H9 (cell line): ENCODE results near the gene AGBL4. TPM values are rescaled to one million over a fixed set of nuclear protein-coding genes. Genes with fewer than 3 reads are reported as not detected.

ENCODE experiments used
- DNase-seq: peaks from one replicate; pipeline ENCODE4 v3.0.0-alpha.2; 2017
- H2AFZ ChIP-seq: one replicate; pipeline ENCODE4 v1.6.1; 2013; ENCODE audit warnings: mild to moderate bottlenecking, low read length, control low read depth, moderate library complexity
- H2AK5ac ChIP-seq: 2 replicates; pipeline ENCODE4 v1.6.1; 2013; ENCODE audit warnings: low read length, control low read depth, mixed read lengths; ENCODE audit not compliant: insufficient read length
- H2BK120ac ChIP-seq: one replicate; pipeline ENCODE4 v1.6.1; 2013; ENCODE audit warnings: low read depth, mild to moderate bottlenecking, low read length, control low read depth, inconsistent platforms; ENCODE audit not compliant: poor library complexity, severe bottlenecking
- H2BK12ac ChIP-seq: 2 replicates; pipeline ENCODE4 v1.6.1; 2013; ENCODE audit warnings: low read length, control low read depth, mixed read lengths, low read depth; ENCODE audit not compliant: insufficient read length
- H2BK15ac ChIP-seq: 2 replicates; pipeline ENCODE4 v1.6.1; 2013; ENCODE audit warnings: low read depth, low read length, control low read depth
- H2BK20ac ChIP-seq: one replicate; pipeline ENCODE4 v1.6.1; 2013; ENCODE audit warnings: low read depth, mild to moderate bottlenecking, low read length, control low read depth, inconsistent platforms; ENCODE audit not compliant: poor library complexity, severe bottlenecking
- H2BK5ac ChIP-seq: 2 replicates; pipeline ENCODE4 v1.6.1; 2013; ENCODE audit warnings: low read length, control low read depth, mixed read lengths; ENCODE audit not compliant: insufficient read length
- H3K14ac ChIP-seq: 2 replicates; pipeline ENCODE4 v1.6.1; 2013; ENCODE audit warnings: low read length, control low read depth; ENCODE audit not compliant: insufficient read depth
- H3K18ac ChIP-seq: 2 replicates; pipeline ENCODE4 v1.6.1; 2013; ENCODE audit warnings: low read depth, mild to moderate bottlenecking, mixed read lengths, low read length, control low read depth; ENCODE audit not compliant: insufficient read length
- H3K23ac ChIP-seq: 2 replicates; pipeline ENCODE4 v1.6.1; 2013; ENCODE audit warnings: low read length, control low read depth, mixed read lengths, low read depth; ENCODE audit not compliant: insufficient read length
- H3K23me2 ChIP-seq: 2 replicates; pipeline ENCODE4 v1.6.1; 2013; ENCODE audit warnings: low read depth, mild to moderate bottlenecking, mixed read lengths, low read length, control low read depth; ENCODE audit not compliant: insufficient read length, poor library complexity, severe bottlenecking
- H3K27ac ChIP-seq: 2 replicates; pipeline ENCODE4 v1.5.1; 2013; ENCODE audit warnings: low read length, control low read depth, mixed read lengths, low read depth; ENCODE audit not compliant: insufficient read length
- H3K27me3 ChIP-seq: 2 replicates; pipeline ENCODE4 v1.6.1; 2013; ENCODE audit warnings: low read length, control low read depth, inconsistent platforms; ENCODE audit not compliant: insufficient read depth
- H3K4ac ChIP-seq: 2 replicates; pipeline ENCODE4 v1.6.1; 2013; ENCODE audit warnings: low read depth, mild to moderate bottlenecking, control low read depth, inconsistent platforms, low read length, moderate library complexity
- H3K4me1 ChIP-seq: 2 replicates; pipeline ENCODE4 v1.6.1; 2013; ENCODE audit warnings: low read length, control low read depth, inconsistent platforms; ENCODE audit not compliant: insufficient read depth
- H3K4me2 ChIP-seq: 2 replicates; pipeline ENCODE4 v1.6.1; 2013; ENCODE audit warnings: low read length, control low read depth, mixed read lengths; ENCODE audit not compliant: insufficient read length, insufficient read depth
- H3K56ac ChIP-seq: 2 replicates; pipeline ENCODE4 v1.6.1; 2013; ENCODE audit warnings: low read depth, mild to moderate bottlenecking, mixed read lengths, low read length, control low read depth; ENCODE audit not compliant: insufficient read length
- H3K79me1 ChIP-seq: 2 replicates; pipeline ENCODE4 v1.6.1; 2013; ENCODE audit warnings: low read depth, mild to moderate bottlenecking, moderate library complexity, low read length, control low read depth, inconsistent platforms; ENCODE audit not compliant: insufficient read depth, poor library complexity, severe bottlenecking
- H3K79me2 ChIP-seq: 2 replicates; pipeline ENCODE4 v1.6.1; 2013; ENCODE audit warnings: low read length, control low read depth, inconsistent platforms; ENCODE audit not compliant: insufficient read depth
- H3K9ac ChIP-seq: 2 replicates; pipeline ENCODE4 v1.6.1; 2013; ENCODE audit warnings: low read length, control low read depth, mixed read lengths; ENCODE audit not compliant: insufficient read length; ENCODE audit errors: extremely low read depth
- H3K9me3 ChIP-seq: one replicate; pipeline ENCODE4 v1.6.1; 2013; ENCODE audit warnings: low read depth, low read length, inconsistent platforms; ENCODE audit not compliant: control insufficient read depth
- H3T11ph ChIP-seq: one replicate; pipeline ENCODE4 v1.6.1; 2013; ENCODE audit warnings: mild to moderate bottlenecking, low read length, control low read depth, inconsistent platforms
- H4K20me1 ChIP-seq: one replicate; pipeline ENCODE4 v1.6.1; 2013; ENCODE audit not compliant: control insufficient read depth, insufficient read length, insufficient read depth
- H4K5ac ChIP-seq: 2 replicates; pipeline ENCODE4 v1.6.1; 2013; ENCODE audit warnings: low read depth, mild to moderate bottlenecking, mixed read lengths, low read length, control low read depth; ENCODE audit not compliant: insufficient read length
- H4K8ac ChIP-seq: replicated peaks from 2 replicates; pipeline ENCODE4 v1.6.1; 2013; ENCODE audit warnings: low read length, control low read depth, mixed read lengths, low read depth; ENCODE audit not compliant: insufficient read length
- H4K91ac ChIP-seq: 2 replicates; pipeline ENCODE4 v1.6.1; 2013; ENCODE audit warnings: low read depth, mild to moderate bottlenecking, moderate library complexity, mixed read lengths, low read length, control low read depth; ENCODE audit not compliant: insufficient read length
- H3K27ac Mint-ChIP-seq, 3 experiments: 2 replicates in 2 of 3; 3 replicates in 1 of 3; pipeline ENCODE4 v1.8.0; 2020 to 2021; ENCODE audit warnings: mixed read lengths in 3 of 3, mild to moderate bottlenecking in 1 of 3, moderate library complexity in 1 of 3
- H3K27me3 Mint-ChIP-seq: 2 replicates; pipeline ENCODE4 v1.8.0; 2021; ENCODE audit warnings: low read depth, mild to moderate bottlenecking, moderate library complexity, mixed read lengths
- H3K36me3 Mint-ChIP-seq, 3 experiments: 2 replicates in 2 of 3; 3 replicates in 1 of 3; pipeline ENCODE4 v1.8.0; 2020 to 2021; ENCODE audit warnings: low read depth in 3 of 3, mixed read lengths in 3 of 3; ENCODE audit not compliant: insufficient read depth in 1 of 3
- H3K4me1 Mint-ChIP-seq, 2 experiments: 2 replicates each; pipeline ENCODE4 v1.8.0; 2020; ENCODE audit warnings: mixed read lengths in 2 of 2
- H3K4me3 Mint-ChIP-seq, 2 experiments: 2 replicates in 1 of 2; 3 replicates in 1 of 2; pipeline ENCODE4 v1.8.0; 2020 to 2021; ENCODE audit warnings: mild to moderate bottlenecking in 2 of 2, mixed read lengths in 2 of 2, moderate library complexity in 1 of 2
- H3K9me3 Mint-ChIP-seq, 2 experiments: 2 replicates in 1 of 2; 3 replicates in 1 of 2; pipeline ENCODE4 v1.8.0; 2020; ENCODE audit warnings: mild to moderate bottlenecking in 2 of 2, mixed read lengths in 2 of 2, moderate library complexity in 1 of 2
- CTCF ChIP-seq: fragments of 200-600 bp; sonication (generic); conservative IDR thresholded peaks from 3 replicates; pipeline ENCODE4 v1.8.0; 2021; ENCODE audit warnings: antibody characterized with exemption, mild to moderate bottlenecking
- WGBS: extraction: QIAGEN DNeasy Blood & Tissue Kit; methylation state at CpG from one replicate; pipeline ENCODE4 v1.1.7; 2013; ENCODE audit warnings: missing lambda C conversion rate, low lambda C conversion rate, mixed read lengths; ENCODE audit not compliant: insufficient read length; ENCODE audit errors: extremely low coverage; 5-methylcytosine and 5-hydroxymethylcytosine counted together
- total RNA-seq: library from RNA; stranded (reverse); gene quantifications from 2 replicates; pipeline ENCODE4 v1.2.1, GENCODE V29; 2021

The AGBL4 gene
- total RNA-seq, 1 experiment from 2014 or later = not detected

- Histone ChIP-seq H4K91ac (no peak overlapping the region), H2BK12ac (no peak overlapping the region), H3K23ac (no peak overlapping the region), H3K27me3 (no peaks in the 10 kb centered on the region), H2AFZ (no peak overlapping the region), H3K4me1 (peaks cover 3% of the 10 kb centered on the region; the same call in 1 of the 2 replicates), H3K18ac (no peak overlapping the region), H2BK20ac (no peak overlapping the region), H3K27ac (no peak overlapping the region), H2BK5ac (no peak overlapping the region), H3K56ac (no peak overlapping the region), H3K79me1 (no peaks in the 10 kb centered on the region), H3K9me3 (no peaks in the 10 kb centered on the region), H4K8ac (no peak overlapping the region), H3K4ac (no peak overlapping the region), H2BK15ac (no peak overlapping the region), H2AK5ac (no peak overlapping the region), H3T11ph (no peak overlapping the region), H3K79me2 (no peaks in the 10 kb centered on the region), H3K9ac (no peak overlapping the region), H3K23me2 (no peaks in the 10 kb centered on the region), H3K14ac (no peak overlapping the region; the same call in 1 of the 2 replicates), H4K5ac (no peak overlapping the region), H3K4me2 (no peak overlapping the region), H2BK120ac (no peak overlapping the region), H4K20me1 (peaks cover 3% of the 10 kb centered on the region)
- DNase-seq = no peak
- no peak for TF ChIP-seq CTCF
- Mint-ChIP-seq H3K27me3 (no peaks in the 10 kb centered on the region; the same call in 1 of the 2 replicates), H3K4me3 (no peak overlapping the region), H3K9me3 (peaks cover 0 to 2% of the 10 kb centered on the region in 2 experiments; a peak in 3 of 5 replicates), H3K4me1 (peaks cover 25 to 44% of the 10 kb centered on the region in 2 experiments), H3K27ac (no peak overlapping the region), H3K36me3 (no peaks in the 10 kb centered on the region)
- WGBS = no CpG with 5 or more reads among the region's 3 CpGs
Measured at GRCh38 chr1:48889615-48890014, 1134.1 kb downstream of the AGBL4 start.
